HG03571 (cell line): ENCODE measurements around the gene CNP.
A peak's percentile ranks its signal among the peaks of the same experiment; 100 is the strongest.
"Not testable (repeated sequence)": the region's sequence is repeated elsewhere in the genome, so short reads cannot be mapped to it uniquely, and the experiment has no call there.

Experiments
- ATAC-seq: cut with Tn5 transposase; IDR thresholded peaks from one replicate; pipeline ENCODE4 v1.9.1; 2021; ENCODE audit not compliant: unreplicated experiment

The CNP gene

GRCh38 chr17:42002175-42002791 is 35.7 kb downstream of the CNP start:
- no peak for ATAC-seq

DNA sequence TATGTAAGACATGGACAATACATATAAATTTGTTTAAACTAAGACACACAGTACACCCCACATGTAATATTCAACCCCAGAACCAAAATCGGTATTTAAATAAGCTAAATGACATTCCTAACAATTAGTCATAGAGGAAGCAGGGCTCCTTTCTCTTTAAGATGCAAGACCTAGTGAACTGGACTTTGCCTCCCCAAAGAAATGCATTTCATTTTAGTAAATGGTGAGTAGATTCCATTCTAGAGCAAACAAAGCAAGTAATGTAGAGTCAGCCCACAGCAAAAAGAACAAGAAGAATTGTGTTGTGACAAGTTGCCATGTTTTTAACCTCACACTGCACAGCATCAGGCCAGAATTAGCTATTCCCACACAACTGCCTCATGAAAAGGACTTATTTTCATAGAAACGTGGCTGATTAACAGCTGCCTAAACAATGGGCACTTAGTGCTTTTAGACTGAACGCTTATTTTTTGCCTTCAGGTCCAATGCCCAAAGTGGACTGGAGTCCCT is 36.3 kb downstream of the CNP start:
- ATAC-seq = no peak

DNA sequence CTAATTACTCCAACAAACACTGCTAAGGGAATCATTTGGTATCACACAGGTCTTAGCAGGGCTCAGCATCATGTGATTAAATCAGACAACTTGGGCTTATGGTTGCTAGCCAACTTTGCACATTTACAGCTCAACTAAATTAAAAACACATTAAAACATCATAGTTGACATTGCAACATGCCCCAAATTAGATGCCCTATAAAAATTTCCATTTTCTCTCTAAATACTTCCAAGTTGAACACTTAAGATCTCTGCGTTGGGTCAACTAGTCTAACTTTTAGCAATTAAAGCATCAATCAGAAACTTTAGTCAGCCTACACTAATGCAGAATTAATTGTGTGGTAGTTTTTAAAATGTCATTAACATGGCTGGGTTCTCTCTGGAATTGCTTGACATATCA is 38.6 kb downstream of the CNP start:
- no peak for ATAC-seq

GRCh38 chr17:42009170-42009569 is 42.6 kb downstream of the CNP start:
- no peak for ATAC-seq

GRCh38 chr17:42010266-42010680 is 43.7 kb downstream of the CNP start:
- ATAC-seq = not testable (repeated sequence)

GRCh38 chr17:42010898-42011516 is 44.4 kb downstream of the CNP start:
- ATAC-seq = no peak

DNA sequence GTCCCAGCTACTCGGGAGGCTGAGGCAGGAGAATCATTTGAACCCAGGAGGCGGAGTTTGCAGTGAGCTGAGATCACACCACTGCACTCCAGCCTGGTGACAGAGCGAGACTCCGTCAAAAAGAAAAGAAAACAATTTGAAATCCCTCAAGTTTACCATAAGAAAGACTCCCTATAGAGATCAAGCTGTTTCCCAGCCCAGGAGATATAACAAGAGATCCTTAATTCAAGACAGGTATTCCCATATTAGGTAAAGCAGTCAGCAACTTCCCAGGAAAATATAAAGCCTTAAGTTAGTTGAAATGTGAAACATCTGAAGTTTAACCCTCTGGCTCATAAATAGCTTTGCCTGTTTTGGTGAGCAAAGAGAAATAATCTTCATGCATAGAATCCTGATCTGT is 45.8 kb downstream of the CNP start:
- not testable (repeated sequence) for ATAC-seq

DNA sequence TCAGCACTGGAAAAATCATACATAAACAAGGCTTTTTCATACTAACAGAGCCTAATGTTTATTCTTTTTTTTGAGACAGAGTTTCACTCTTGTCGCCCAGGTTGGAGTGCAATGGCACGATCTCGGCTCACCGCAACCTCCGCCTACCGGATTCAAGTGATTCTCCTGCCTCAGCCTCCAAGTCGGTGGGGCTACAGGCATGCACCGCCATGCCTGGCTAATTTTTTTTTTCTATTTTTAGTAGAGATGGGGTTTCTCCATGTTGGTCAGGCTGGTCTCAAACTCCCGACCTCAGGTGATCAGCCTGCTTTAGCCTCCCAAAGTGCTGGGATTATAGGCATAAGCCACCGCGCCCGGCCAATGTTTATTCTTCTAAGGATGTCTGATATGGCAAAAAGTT is 47.1 kb downstream of the CNP start:
- not testable (repeated sequence) for ATAC-seq

GRCh38 chr17:42016411-42016831 is 49.8 kb downstream of the CNP start:
- ATAC-seq = no peak

- ATAC-seq = peak; percentile 69
Measured at GRCh38 chr17:42016941-42017865, 50.6 kb downstream of the CNP start, which contains the start of gene DNAJC7. TSS of gene DNAJC7 (minus strand) at chr17:42017439. CDS start at chr17:42017416, 23 bp downstream.

DNA sequence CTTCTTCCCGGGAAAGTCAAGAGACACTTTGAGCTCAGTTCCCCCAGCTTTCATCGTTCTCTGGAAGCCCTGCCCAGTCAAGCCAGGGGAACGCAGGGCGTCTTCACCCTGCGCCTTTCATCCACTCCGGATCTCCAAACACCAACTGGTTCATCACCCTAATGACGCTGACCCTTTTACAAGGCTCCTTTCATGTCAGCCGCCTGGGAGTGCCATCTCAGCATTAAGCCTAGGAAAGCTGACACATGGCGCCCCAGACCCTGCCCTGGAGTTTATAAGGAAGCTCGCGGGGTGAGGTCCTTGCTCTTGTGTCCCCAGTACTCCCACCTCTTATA is 51.2 kb downstream of the CNP start:
- no peak for ATAC-seq

DNA sequence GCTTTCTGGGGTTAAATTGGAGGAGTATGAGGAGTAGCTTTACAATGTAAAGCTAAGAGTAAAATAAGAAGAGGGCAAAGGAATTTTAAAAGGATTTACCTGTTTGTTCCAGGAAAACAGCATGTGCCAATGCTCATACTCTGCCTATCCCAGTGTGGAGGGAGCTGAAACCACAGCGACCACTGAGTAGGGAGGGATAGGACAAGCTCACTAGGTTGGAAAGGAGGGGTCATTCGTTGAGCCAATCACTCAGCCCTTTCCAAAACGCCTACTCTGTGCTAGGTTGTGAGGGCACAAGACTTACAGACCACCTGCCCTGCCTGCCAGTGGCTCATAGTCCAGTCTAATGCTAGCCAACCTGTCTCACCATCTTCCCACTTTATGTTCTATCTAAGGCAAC is 51.7 kb downstream of the CNP start:
- ATAC-seq = no peak

DNA sequence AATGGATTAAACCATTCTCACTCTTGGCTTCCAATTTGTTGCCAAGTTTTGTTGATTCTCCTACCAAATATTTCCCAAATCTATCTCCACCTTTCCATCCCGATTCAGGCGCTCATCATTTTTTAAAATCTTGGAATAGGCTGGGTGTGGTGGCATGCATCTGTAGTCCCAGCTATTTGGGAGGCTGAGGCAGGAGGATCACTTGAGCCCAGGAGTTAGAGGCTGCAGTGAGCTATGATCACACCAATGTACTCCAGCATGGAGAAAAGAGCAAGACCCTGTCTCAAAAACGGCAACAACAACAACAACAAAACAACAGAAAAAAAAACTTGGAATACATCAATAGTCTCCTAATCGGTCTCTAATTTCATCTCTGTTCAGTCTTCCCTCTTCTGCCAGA is 52.4 kb downstream of the CNP start:
- no peak for ATAC-seq

DNA sequence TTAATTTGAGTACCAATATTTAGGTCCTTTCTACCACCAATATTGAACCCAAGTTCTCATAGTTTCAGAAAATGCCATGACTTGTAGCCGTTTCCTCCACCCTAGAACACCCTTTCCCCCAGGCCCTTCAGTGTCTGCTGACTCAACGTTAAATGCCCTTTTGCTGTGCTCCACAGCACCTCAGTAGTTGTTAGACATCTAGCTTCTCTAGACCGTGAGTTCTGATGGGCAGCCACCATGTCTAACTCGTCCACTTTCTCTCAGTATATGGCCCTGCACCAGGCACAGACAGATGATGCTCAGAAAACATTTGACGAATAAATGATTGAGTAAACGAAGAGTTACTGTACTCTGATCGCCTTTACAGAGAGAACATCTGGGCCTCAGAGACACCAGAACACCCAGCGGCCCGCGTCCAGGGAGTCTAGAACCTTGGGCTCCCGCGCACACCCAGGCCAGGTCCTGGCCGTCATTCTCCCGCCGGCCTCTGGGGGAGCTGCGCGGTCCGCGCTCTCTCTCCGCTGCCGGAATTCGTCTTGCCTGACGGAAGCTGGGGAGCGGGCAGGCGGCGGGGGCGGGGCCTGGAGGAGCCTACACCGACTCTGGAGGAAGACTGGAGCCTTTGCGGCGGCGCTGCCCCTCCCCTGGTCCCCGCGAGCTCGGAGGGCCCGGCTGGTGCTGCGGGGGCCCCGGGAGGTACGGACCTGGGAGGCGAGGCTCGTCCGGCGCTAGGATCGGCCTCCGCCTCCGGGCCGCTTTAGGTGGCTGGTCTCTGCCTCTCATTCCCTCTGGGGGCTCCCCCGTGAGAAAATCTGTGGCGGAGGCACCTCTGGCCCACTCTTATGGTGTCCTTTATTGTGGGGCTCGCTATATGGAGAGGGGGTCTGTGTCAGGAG is 53.2 kb downstream of the CNP start, which contains the start of gene NKIRAS2:
Gene NKIRAS2, plus strand, starts transcription at position 582 of the 896 bp plus-strand sequence. CDS start 1,488 bp downstream, outside the sequence.
- peak; percentile 58 for ATAC-seq

DNA sequence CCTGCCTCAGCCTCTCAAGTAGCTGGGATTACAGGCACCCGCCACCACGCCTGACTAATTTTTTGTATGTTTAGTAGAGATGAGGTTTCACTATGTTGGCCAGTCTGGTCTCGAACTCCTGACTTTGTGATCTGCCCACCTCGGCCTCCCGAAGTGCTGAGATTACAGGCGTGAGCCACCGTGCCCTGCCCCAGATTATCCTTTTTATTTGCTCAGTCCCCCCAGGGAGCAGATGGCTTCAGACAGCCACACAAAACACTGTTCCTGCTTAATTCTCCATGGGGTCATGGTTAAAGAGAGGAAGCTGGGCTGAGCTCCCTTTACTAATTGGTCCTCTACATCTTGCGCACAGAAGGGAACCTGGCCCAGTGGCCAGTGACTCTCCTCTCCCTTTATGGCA is 54.2 kb downstream of the CNP start:
- ATAC-seq = not testable (repeated sequence)

DNA sequence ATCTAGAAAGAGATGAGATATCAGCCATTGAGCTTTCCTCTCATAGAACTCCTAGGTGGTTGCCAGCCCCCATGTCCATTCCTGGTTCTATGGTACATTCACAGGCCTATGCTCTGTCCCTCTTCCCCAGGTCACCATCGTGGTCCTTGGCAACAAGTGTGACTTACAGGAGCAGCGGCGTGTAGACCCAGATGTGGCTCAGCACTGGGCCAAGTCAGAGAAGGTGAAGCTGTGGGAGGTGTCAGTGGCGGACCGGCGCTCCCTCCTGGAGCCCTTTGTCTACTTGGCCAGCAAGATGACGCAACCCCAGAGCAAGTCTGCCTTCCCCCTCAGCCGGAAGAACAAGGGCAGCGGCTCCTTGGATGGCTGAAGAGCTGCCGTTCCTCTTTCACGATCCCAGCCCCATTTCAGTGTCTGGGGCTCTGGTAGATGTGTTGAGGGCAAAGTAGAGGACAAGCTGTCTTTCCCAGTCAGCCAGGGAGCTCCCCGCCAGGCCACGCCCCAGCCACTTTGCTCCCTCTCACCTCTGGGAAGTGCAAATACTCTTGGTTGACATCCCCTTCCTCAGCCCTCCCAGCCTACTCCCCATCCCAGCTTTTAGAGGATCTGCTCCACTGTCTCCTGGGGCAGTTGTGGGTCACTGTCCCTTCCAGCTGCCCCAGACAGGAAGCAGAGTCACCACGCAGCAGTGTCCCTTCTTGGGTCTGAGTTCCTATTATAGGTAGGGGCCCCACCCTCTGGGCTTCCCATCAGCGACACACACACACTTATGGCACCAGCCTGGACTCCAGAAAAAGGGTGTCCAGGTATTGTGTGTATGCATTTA is 57.1 kb downstream of the CNP start:
- no peak for ATAC-seq

GRCh38 chr17:42025191-42025579 is 58.6 kb downstream of the CNP start:
- no peak for ATAC-seq

GRCh38 chr17:42025936-42026335 is 59.3 kb downstream of the CNP start:
- ATAC-seq = no peak

GRCh38 chr17:42026857-42027589 is 60.4 kb downstream of the CNP start:
- no peak for ATAC-seq
